Neural progenitor cell (in vitro differentiated cells): ENCODE measurements around the gene HRC.

ENCODE experiments used
- EZH2phosphoT487 ChIP-seq: fragments of 200-600 bp; sonication (generic); IDR thresholded peaks from 2 replicates; pipeline ENCODE4 v1.6.1; 2017; ENCODE audit warnings: antibody characterized with exemption
- TF ChIP-seq, protein P1 (sequence below): fragments of 200-600 bp; sonication (generic); IDR thresholded peaks from 2 replicates; pipeline ENCODE4 v1.5.1; 2017; ENCODE audit warnings: antibody characterized with exemption, mild to moderate bottlenecking

DNA sequence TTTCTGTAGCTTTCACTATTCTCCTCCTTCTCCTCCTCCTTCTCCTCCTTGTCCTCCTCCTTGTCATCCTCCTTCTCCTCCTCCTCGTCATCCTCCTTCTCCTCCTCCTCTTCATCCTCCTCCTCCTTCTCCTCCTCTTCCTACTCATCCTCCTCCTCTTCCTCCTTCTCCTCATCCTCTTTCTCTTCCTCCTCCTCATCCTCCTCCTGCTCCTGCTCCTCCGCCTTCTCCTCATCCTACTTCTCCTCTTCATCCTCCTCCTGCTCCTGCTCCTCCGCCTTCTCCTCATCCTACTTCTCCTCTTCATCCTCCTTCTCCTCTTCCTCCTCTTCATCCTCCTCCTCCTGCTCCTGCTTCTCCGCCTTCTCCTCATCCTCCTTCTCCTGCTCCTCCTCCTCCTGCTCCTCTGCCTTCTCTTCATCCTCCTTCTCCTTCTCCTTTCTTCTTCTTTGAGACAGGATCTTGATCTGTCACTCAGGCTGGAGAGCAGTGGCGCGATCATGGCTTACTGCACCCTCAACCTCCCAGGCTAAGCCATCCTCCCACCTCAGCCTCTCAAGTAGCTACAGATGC is 38.7 kb upstream of the HRC start:
- TF ChIP-seq, protein P1, sequence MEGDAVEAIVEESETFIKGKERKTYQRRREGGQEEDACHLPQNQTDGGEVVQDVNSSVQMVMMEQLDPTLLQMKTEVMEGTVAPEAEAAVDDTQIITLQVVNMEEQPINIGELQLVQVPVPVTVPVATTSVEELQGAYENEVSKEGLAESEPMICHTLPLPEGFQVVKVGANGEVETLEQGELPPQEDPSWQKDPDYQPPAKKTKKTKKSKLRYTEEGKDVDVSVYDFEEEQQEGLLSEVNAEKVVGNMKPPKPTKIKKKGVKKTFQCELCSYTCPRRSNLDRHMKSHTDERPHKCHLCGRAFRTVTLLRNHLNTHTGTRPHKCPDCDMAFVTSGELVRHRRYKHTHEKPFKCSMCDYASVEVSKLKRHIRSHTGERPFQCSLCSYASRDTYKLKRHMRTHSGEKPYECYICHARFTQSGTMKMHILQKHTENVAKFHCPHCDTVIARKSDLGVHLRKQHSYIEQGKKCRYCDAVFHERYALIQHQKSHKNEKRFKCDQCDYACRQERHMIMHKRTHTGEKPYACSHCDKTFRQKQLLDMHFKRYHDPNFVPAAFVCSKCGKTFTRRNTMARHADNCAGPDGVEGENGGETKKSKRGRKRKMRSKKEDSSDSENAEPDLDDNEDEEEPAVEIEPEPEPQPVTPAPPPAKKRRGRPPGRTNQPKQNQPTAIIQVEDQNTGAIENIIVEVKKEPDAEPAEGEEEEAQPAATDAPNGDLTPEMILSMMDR: no peak
- TF ChIP-seq EZH2phosphoT487: no peak
